ENCODE measurements around the gene PHF5A.
"Not testable (repeated sequence)": the region's sequence is repeated elsewhere in the genome, so short reads cannot be mapped to it uniquely, and the experiment has no call there.

Gene PHF5A

DNA sequence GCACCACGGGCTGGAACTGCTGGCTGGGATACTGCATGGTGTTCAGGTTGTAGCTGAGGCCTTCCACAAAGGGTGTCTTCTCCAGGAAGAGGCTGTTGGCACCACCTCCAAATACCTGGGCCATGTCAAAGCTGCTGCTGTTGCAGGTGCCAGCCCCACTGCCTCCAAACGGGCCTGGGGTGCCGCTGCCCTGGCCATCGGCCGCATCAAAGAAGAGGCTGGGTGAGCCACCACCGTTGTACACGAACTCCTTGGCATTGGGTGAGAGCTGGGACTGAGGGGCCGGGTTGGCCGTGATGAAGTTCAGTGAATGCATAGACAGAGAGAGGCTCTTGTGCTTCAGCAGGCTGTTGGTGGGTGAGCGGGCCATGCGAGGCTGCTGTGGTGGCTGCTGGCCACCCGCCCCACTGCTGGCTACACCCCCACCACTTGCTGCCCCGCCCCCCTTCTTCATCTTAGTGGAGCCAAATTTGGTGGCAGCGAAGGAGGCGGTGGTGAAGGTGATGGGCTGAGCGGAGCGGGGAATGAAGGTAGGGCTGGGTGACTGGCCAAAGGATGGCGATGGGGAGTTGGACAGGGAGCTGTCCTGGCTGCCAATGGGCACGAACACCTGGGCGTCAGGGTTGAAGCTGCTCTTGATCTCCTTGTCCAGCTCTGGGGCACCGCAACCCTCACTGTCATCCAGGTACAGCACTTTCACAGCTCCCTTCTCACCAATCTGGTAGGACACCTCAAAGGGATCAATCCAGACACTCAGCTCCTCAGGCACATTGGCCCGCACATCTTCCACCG lies 32.0 kb downstream of the PHF5A start:
- H3K4me1 ChIP-seq (ENCODE audit: low read length): no peaks in the 10 kb centered on the region
- no peak overlapping the region for H3K9ac ChIP-seq (ENCODE audit: low read length)
- no peak for TF ChIP-seq EZH2 (optimal IDR thresholded peaks at IDR 0.05; ENCODE audit: low read depth, low read length)
- TF ChIP-seq, protein P1, sequence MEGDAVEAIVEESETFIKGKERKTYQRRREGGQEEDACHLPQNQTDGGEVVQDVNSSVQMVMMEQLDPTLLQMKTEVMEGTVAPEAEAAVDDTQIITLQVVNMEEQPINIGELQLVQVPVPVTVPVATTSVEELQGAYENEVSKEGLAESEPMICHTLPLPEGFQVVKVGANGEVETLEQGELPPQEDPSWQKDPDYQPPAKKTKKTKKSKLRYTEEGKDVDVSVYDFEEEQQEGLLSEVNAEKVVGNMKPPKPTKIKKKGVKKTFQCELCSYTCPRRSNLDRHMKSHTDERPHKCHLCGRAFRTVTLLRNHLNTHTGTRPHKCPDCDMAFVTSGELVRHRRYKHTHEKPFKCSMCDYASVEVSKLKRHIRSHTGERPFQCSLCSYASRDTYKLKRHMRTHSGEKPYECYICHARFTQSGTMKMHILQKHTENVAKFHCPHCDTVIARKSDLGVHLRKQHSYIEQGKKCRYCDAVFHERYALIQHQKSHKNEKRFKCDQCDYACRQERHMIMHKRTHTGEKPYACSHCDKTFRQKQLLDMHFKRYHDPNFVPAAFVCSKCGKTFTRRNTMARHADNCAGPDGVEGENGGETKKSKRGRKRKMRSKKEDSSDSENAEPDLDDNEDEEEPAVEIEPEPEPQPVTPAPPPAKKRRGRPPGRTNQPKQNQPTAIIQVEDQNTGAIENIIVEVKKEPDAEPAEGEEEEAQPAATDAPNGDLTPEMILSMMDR (IDR thresholded peaks at IDR 0.05; ENCODE audit: low read length): no peak
- no peak for TF ChIP-seq EZH2phosphoT487 (IDR thresholded peaks at IDR 0.05; ENCODE audit: low read length)
- peaks cover 63% of the 10 kb centered on the region for H3K79me2 ChIP-seq (ENCODE audit: low read length)
- DNase-seq: no peak
- H3K9me3 ChIP-seq (replicated peaks; ENCODE audit: insufficient read depth, low read length): no peaks in the 10 kb centered on the region
- H3K27ac ChIP-seq (ENCODE audit: low read length): no peak overlapping the region
- H3K9me2 ChIP-seq (replicated peaks; ENCODE audit: insufficient read depth, low read length): no peaks in the 10 kb centered on the region
- H3K4me2 ChIP-seq (ENCODE audit: low read depth, low read length): no peak overlapping the region
- H2AFZ ChIP-seq (ENCODE audit: low read length): no peak overlapping the region
- H3K27me3 ChIP-seq (replicated peaks; ENCODE audit: insufficient read depth, low read length): no peaks in the 10 kb centered on the region
- no peaks in the 10 kb centered on the region for H3F3A ChIP-seq (ENCODE audit: insufficient read depth, low read length)
- no peak overlapping the region for H3K4me3 ChIP-seq (ENCODE audit: low read length)
- no peaks in the 10 kb centered on the region for H4K20me1 ChIP-seq (ENCODE audit: insufficient read depth, low read length)
- 0 out of 2 replicates have a peak, but pooled peaks cover 4% of the 10 kb centered on the region for H3K36me3 ChIP-seq (replicated peaks; ENCODE audit: insufficient read depth, low read length)

- Histone ChIP-seq H3K4me1 (ENCODE audit: low read length) (no peaks in the 10 kb centered on the region), H3K36me3 (replicated peaks; ENCODE audit: insufficient read depth, low read length) (0 out of 2 replicates have a peak, but pooled peaks cover 4% of the 10 kb centered on the region), H3K27ac (ENCODE audit: low read length) (no peak overlapping the region), H2AFZ (ENCODE audit: low read length) (no peak overlapping the region), H3K9ac (ENCODE audit: low read length) (no peak overlapping the region), H3K27me3 (replicated peaks; ENCODE audit: insufficient read depth, low read length) (no peaks in the 10 kb centered on the region), H3K4me3 (ENCODE audit: low read length) (no peak overlapping the region), H3K9me3 (replicated peaks; ENCODE audit: insufficient read depth, low read length) (no peaks in the 10 kb centered on the region), H3K4me2 (ENCODE audit: low read depth, low read length) (no peak overlapping the region), H3F3A (ENCODE audit: insufficient read depth, low read length) (no peaks in the 10 kb centered on the region; the same call in 1 of the 2 replicates), H4K20me1 (ENCODE audit: insufficient read depth, low read length) (no peaks in the 10 kb centered on the region), H3K79me2 (ENCODE audit: low read length) (peaks cover 54% of the 10 kb centered on the region), H3K9me2 (replicated peaks; ENCODE audit: insufficient read depth, low read length) (no peaks in the 10 kb centered on the region)
- no peak for DNase-seq
- TF ChIP-seq EZH2 (optimal IDR thresholded peaks at IDR 0.05; ENCODE audit: low read depth, low read length) (no peak), EZH2phosphoT487 (IDR thresholded peaks at IDR 0.05; ENCODE audit: low read length) (no peak)
- TF ChIP-seq, protein P1 (IDR thresholded peaks at IDR 0.05; ENCODE audit: low read length): no peak
These were observed 32.9 kb downstream of the PHF5A start for GRCh38 chr22:41435560-41435959.

- not testable (repeated sequence) for H3F3A ChIP-seq (ENCODE audit: insufficient read depth, low read length); H3K36me3 ChIP-seq (replicated peaks; ENCODE audit: insufficient read depth, low read length); H3K4me2 ChIP-seq (ENCODE audit: low read depth, low read length); H4K20me1 ChIP-seq (ENCODE audit: insufficient read depth, low read length); H3K4me3 ChIP-seq (ENCODE audit: low read length); H3K27ac ChIP-seq (ENCODE audit: low read length); H3K27me3 ChIP-seq (replicated peaks; ENCODE audit: insufficient read depth, low read length); H3K9ac ChIP-seq (ENCODE audit: low read length); H3K9me2 ChIP-seq (replicated peaks; ENCODE audit: insufficient read depth, low read length); H3K9me3 ChIP-seq (replicated peaks; ENCODE audit: insufficient read depth, low read length); H2AFZ ChIP-seq (ENCODE audit: low read length); DNase-seq; H3K4me1 ChIP-seq (ENCODE audit: low read length)
- peaks cover 45% of the 10 kb centered on the region for H3K79me2 ChIP-seq (ENCODE audit: low read length)
These were observed 34.0 kb downstream of the PHF5A start for GRCh38 chr22:41434361-41435003.

DNA sequence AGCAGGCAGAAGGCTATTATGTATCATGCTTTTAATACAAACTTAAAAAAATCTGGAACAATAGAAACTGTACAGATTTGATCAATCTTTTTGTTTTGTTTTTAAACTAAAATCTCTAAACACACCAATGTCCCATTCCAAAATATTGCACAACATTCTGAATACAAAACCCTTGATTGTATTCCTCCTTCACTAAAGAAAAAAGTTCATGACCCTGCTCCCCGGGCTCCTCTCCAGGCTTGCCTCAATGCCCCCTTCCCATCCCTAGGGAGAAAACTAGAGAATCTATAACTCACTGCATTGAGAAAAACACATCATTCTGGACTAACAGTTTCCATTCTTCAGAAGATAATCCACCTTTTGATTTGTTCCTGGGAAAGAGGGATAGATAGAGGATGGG lies 35.0 kb downstream of the PHF5A start:
- H4K20me1 ChIP-seq (ENCODE audit: insufficient read depth, low read length); H3K27ac ChIP-seq (ENCODE audit: low read length); H3K9me3 ChIP-seq (replicated peaks; ENCODE audit: insufficient read depth, low read length); H3K27me3 ChIP-seq (replicated peaks; ENCODE audit: insufficient read depth, low read length); H3K4me3 ChIP-seq (ENCODE audit: low read length); H3F3A ChIP-seq (ENCODE audit: insufficient read depth, low read length); DNase-seq; H3K4me2 ChIP-seq (ENCODE audit: low read depth, low read length); H3K4me1 ChIP-seq (ENCODE audit: low read length); H3K9me2 ChIP-seq (replicated peaks; ENCODE audit: insufficient read depth, low read length); H3K36me3 ChIP-seq (replicated peaks; ENCODE audit: insufficient read depth, low read length); H3K9ac ChIP-seq (ENCODE audit: low read length); H2AFZ ChIP-seq (ENCODE audit: low read length): not testable (repeated sequence)
- peaks cover 35% of the 10 kb centered on the region for H3K79me2 ChIP-seq (ENCODE audit: low read length)

All from MM.1S (cell line).